Liver (tissue), 3 donors: Measurements from ENCODE around the gene CASD1.

Source experiments
- EGR1 ChIP-seq, 2 donors: IDR thresholded peaks; 2 replicates each; pipeline ENCODE4 v1.6.1; 2016 to 2018; ENCODE audit warnings: antibody characterized with exemption in 2 of 2, low read depth in 2 of 2
- FOXA1 ChIP-seq: IDR thresholded peaks from 2 replicates; pipeline ENCODE4 v1.6.1; 2016; ENCODE audit warnings: antibody characterized with exemption
- GABPA ChIP-seq, 2 donors: IDR thresholded peaks in 1 of 2; conservative IDR thresholded peaks in 1 of 2; 2 replicates each; pipeline ENCODE4 v1.6.1; 2016; ENCODE audit warnings: antibody characterized with exemption in 2 of 2, mild to moderate bottlenecking in 1 of 2, moderate library complexity in 1 of 2
- HNF4G ChIP-seq: IDR thresholded peaks from 2 replicates; pipeline ENCODE4 v1.6.1; 2016; ENCODE audit warnings: antibody characterized with exemption
- JUND ChIP-seq, 2 donors: IDR thresholded peaks; 2 replicates each; pipeline ENCODE4 v1.6.1; 2016; ENCODE audit warnings: antibody characterized with exemption in 2 of 2
- RAD21 ChIP-seq, 2 donors: IDR thresholded peaks; 2 replicates each; pipeline ENCODE4 v1.6.1; 2016; ENCODE audit warnings: antibody characterized with exemption in 2 of 2, mild to moderate bottlenecking in 2 of 2
- SP1 ChIP-seq: IDR thresholded peaks from 2 replicates; pipeline ENCODE4 v1.6.1; 2018; ENCODE audit warnings: antibody characterized with exemption, mild to moderate bottlenecking
- YY1 ChIP-seq: IDR thresholded peaks from 2 replicates; pipeline ENCODE4 v1.6.1; 2016; ENCODE audit warnings: antibody characterized with exemption, mild to moderate bottlenecking
- TF ChIP-seq, protein P1 (sequence below): fragments of 150-350 bp; IDR thresholded peaks from 2 replicates; pipeline ENCODE4 v1.5.1; 2017; ENCODE audit warnings: improper control_type of control experiment, low read depth, low read length; ENCODE audit not compliant: missing input control
- TF ChIP-seq, protein P2 (sequence below): IDR thresholded peaks from 2 replicates; pipeline ENCODE4 v1.6.1; 2016; ENCODE audit warnings: antibody characterized with exemption, mild to moderate bottlenecking
- TF ChIP-seq, protein P3 (sequence below): IDR thresholded peaks from 2 replicates; pipeline ENCODE4 v1.6.1; 2016; ENCODE audit warnings: antibody characterized with exemption
- TF ChIP-seq, protein P4 (sequence below): IDR thresholded peaks from 2 replicates; pipeline ENCODE4 v1.6.1; 2016; ENCODE audit warnings: antibody characterized with exemption
- donor health status: healthy.
- donor health status: healthy.

DNA sequence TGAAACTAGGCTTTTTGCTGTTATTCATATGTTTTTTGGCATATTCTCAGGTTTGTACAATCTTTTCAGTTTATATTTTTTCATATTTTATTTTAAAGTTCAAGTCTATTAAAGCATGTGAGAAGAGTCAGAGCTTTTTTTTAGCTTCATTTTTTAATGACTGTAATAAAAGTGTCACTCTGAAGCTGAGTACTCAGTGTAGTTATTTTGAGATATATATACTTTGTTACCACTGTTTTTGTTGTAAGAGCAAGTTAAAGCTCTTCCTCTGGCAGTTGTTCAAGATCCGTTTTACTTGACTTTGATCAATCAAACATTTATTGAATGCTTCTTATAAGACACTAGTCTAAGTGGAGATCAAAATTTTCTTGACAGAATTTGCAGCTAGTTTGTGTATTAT lies 37.5 kb downstream of the CASD1 start:
- TF ChIP-seq, protein P1, sequence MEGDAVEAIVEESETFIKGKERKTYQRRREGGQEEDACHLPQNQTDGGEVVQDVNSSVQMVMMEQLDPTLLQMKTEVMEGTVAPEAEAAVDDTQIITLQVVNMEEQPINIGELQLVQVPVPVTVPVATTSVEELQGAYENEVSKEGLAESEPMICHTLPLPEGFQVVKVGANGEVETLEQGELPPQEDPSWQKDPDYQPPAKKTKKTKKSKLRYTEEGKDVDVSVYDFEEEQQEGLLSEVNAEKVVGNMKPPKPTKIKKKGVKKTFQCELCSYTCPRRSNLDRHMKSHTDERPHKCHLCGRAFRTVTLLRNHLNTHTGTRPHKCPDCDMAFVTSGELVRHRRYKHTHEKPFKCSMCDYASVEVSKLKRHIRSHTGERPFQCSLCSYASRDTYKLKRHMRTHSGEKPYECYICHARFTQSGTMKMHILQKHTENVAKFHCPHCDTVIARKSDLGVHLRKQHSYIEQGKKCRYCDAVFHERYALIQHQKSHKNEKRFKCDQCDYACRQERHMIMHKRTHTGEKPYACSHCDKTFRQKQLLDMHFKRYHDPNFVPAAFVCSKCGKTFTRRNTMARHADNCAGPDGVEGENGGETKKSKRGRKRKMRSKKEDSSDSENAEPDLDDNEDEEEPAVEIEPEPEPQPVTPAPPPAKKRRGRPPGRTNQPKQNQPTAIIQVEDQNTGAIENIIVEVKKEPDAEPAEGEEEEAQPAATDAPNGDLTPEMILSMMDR: no peak
- TF ChIP-seq JUND (IDR thresholded peaks at IDR 0.05) (no peak), GABPA (IDR thresholded peaks at IDR 0.05 in 1 of 2, conservative IDR thresholded peaks at IDR 0.05 in 1 of 2) (no peak), SP1 (no peak), YY1 (no peak), RAD21 (IDR thresholded peaks at IDR 0.05) (no peak), EGR1 (IDR thresholded peaks at IDR 0.05; ENCODE audit: low read depth in 2 of 2) (no peak), HNF4G (no peak), FOXA1 (no peak)
- TF ChIP-seq, protein P2, sequence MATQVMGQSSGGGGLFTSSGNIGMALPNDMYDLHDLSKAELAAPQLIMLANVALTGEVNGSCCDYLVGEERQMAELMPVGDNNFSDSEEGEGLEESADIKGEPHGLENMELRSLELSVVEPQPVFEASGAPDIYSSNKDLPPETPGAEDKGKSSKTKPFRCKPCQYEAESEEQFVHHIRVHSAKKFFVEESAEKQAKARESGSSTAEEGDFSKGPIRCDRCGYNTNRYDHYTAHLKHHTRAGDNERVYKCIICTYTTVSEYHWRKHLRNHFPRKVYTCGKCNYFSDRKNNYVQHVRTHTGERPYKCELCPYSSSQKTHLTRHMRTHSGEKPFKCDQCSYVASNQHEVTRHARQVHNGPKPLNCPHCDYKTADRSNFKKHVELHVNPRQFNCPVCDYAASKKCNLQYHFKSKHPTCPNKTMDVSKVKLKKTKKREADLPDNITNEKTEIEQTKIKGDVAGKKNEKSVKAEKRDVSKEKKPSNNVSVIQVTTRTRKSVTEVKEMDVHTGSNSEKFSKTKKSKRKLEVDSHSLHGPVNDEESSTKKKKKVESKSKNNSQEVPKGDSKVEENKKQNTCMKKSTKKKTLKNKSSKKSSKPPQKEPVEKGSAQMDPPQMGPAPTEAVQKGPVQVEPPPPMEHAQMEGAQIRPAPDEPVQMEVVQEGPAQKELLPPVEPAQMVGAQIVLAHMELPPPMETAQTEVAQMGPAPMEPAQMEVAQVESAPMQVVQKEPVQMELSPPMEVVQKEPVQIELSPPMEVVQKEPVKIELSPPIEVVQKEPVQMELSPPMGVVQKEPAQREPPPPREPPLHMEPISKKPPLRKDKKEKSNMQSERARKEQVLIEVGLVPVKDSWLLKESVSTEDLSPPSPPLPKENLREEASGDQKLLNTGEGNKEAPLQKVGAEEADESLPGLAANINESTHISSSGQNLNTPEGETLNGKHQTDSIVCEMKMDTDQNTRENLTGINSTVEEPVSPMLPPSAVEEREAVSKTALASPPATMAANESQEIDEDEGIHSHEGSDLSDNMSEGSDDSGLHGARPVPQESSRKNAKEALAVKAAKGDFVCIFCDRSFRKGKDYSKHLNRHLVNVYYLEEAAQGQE: no peak
- TF ChIP-seq, protein P3, sequence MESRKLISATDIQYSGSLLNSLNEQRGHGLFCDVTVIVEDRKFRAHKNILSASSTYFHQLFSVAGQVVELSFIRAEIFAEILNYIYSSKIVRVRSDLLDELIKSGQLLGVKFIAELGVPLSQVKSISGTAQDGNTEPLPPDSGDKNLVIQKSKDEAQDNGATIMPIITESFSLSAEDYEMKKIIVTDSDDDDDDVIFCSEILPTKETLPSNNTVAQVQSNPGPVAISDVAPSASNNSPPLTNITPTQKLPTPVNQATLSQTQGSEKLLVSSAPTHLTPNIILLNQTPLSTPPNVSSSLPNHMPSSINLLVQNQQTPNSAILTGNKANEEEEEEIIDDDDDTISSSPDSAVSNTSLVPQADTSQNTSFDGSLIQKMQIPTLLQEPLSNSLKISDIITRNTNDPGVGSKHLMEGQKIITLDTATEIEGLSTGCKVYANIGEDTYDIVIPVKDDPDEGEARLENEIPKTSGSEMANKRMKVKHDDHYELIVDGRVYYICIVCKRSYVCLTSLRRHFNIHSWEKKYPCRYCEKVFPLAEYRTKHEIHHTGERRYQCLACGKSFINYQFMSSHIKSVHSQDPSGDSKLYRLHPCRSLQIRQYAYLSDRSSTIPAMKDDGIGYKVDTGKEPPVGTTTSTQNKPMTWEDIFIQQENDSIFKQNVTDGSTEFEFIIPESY: no peak
- TF ChIP-seq, protein P4, sequence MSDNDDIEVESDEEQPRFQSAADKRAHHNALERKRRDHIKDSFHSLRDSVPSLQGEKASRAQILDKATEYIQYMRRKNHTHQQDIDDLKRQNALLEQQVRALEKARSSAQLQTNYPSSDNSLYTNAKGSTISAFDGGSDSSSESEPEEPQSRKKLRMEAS: no peak
